ENCODE data around the gene RNF180.

GRCh38 chr5:64344501-64344900, 178.9 kb downstream of the RNF180 start:
- TF ChIP-seq IRF2 (CRISPR knock-in tag; IDR thresholded peaks at IDR 0.05; ENCODE audit: borderline replicate concordance, low read depth) (no peak), ZNF121 (CRISPR knock-in tag; IDR thresholded peaks at IDR 0.05) (no peak), CREM (CRISPR knock-in tag; IDR thresholded peaks at IDR 0.05) (no peak), CTCF (IDR thresholded peaks at IDR 0.05) (no peak), NR2C2 (CRISPR knock-in tag; IDR thresholded peaks at IDR 0.05) (no peak), ARID4B (CRISPR knock-in tag; IDR thresholded peaks at IDR 0.05; ENCODE audit: borderline replicate concordance) (no peak), ATF2 (CRISPR knock-in tag; IDR thresholded peaks at IDR 0.05; ENCODE audit: borderline replicate concordance, low read depth) (no peak), TCF7 (CRISPR knock-in tag; IDR thresholded peaks at IDR 0.05; ENCODE audit: low read depth) (no peak), JUN (CRISPR knock-in tag; IDR thresholded peaks at IDR 0.05) (no peak), ETV6 (CRISPR knock-in tag; IDR thresholded peaks at IDR 0.05) (no peak)
- TF ChIP-seq, protein P1, sequence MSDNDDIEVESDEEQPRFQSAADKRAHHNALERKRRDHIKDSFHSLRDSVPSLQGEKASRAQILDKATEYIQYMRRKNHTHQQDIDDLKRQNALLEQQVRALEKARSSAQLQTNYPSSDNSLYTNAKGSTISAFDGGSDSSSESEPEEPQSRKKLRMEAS (CRISPR knock-in tag; IDR thresholded peaks at IDR 0.05): no peak

Data from WTC11 (cell line).